PC-3 (cell line): ENCODE measurements around the gene PRRT4.

ENCODE experiments used
- EZH2 ChIP-seq: fragments of 300-600 bp; sonication (generic); IDR thresholded peaks from one replicate; pipeline ENCODE4 v1.6.1; 2017; ENCODE audit warnings: antibody characterized with exemption, mild to moderate bottlenecking, low read length; ENCODE audit not compliant: unreplicated experiment
- EZH2phosphoT487 ChIP-seq: fragments of 300-600 bp; sonication (generic); IDR thresholded peaks from 2 replicates; pipeline ENCODE4 v1.6.1; 2018; ENCODE audit warnings: mild to moderate bottlenecking, antibody characterized with exemption, low read length, borderline replicate concordance
- TF ChIP-seq, protein P1 (sequence below): fragments of 300-600 bp; sonication (generic); conservative IDR thresholded peaks from 2 replicates; pipeline ENCODE4 v1.5.1; 2017; ENCODE audit warnings: antibody characterized with exemption, low read depth, mild to moderate bottlenecking, low read length

DNA sequence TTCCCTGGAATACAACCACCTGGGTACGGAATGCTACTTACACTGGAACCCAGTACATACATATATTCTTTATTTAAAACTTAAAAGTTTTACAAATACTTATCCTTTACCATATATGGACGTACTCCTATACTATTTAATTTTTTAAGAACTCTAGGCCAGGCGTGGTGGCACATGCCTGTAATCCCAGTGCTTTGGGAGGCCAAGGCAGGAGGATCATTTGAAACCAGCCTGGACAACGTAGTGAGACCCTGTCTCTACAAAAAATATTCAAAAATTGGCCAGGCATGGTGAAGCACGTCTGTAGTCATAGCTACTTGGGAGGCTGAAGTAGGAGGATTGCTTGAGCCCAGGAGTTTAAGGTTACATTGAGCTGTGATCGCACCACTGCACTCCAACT, 19.8 kb downstream of the PRRT4 start:
- TF ChIP-seq, protein P1, sequence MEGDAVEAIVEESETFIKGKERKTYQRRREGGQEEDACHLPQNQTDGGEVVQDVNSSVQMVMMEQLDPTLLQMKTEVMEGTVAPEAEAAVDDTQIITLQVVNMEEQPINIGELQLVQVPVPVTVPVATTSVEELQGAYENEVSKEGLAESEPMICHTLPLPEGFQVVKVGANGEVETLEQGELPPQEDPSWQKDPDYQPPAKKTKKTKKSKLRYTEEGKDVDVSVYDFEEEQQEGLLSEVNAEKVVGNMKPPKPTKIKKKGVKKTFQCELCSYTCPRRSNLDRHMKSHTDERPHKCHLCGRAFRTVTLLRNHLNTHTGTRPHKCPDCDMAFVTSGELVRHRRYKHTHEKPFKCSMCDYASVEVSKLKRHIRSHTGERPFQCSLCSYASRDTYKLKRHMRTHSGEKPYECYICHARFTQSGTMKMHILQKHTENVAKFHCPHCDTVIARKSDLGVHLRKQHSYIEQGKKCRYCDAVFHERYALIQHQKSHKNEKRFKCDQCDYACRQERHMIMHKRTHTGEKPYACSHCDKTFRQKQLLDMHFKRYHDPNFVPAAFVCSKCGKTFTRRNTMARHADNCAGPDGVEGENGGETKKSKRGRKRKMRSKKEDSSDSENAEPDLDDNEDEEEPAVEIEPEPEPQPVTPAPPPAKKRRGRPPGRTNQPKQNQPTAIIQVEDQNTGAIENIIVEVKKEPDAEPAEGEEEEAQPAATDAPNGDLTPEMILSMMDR, result no peak
- TF ChIP-seq EZH2 (no peak), EZH2phosphoT487 (no peak)
